ENCODE results near the gene CHAC1.

CHAC1 gene

GRCh38 chr15:40941068-40941527 lies 12.2 kb upstream of the CHAC1 start:
- TF ChIP-seq CTCF (IDR thresholded peaks at IDR 0.05; ENCODE audit: insufficient read depth, missing control alignments), result no peak
- DNase-seq (ENCODE audit: insufficient read length, low spot score), result no peak
- no peak for FAIRE-seq

GRCh38 chr15:40941528-40942336 lies 11.5 kb upstream of the CHAC1 start:
- peak; percentile 88 for DNase-seq (ENCODE audit: insufficient read length, low spot score)
- FAIRE-seq, result no peak
- peak; percentile 52 for TF ChIP-seq CTCF (IDR thresholded peaks at IDR 0.05; ENCODE audit: insufficient read depth, missing control alignments)

GRCh38 chr15:40942337-40942854 lies 10.9 kb upstream of the CHAC1 start:
- no peak for TF ChIP-seq CTCF (IDR thresholded peaks at IDR 0.05; ENCODE audit: insufficient read depth, missing control alignments)
- FAIRE-seq (no peak), DNase-seq (ENCODE audit: insufficient read length, low spot score) (no peak)

GRCh38 chr15:40942878-40943277 lies 10.4 kb upstream of the CHAC1 start:
- TF ChIP-seq CTCF (IDR thresholded peaks at IDR 0.05; ENCODE audit: insufficient read depth, missing control alignments), result no peak
- DNase-seq (ENCODE audit: insufficient read length, low spot score), result no peak
- no peak for FAIRE-seq

GRCh38 chr15:40943764-40944365 lies 9.4 kb upstream of the CHAC1 start:
- no peak for FAIRE-seq
- TF ChIP-seq CTCF (IDR thresholded peaks at IDR 0.05; ENCODE audit: insufficient read depth, missing control alignments), result no peak

GRCh38 chr15:40944510-40945296 lies 8.6 kb upstream of the CHAC1 start:
- no peak for TF ChIP-seq CTCF (IDR thresholded peaks at IDR 0.05; ENCODE audit: insufficient read depth, missing control alignments)
- FAIRE-seq (no peak), DNase-seq (ENCODE audit: insufficient read length, low spot score) (no peak)

More at GRCh38 chr15:40943764-40944365, 9.4 kb upstream of the CHAC1 start:
- no peak for DNase-seq (ENCODE audit: insufficient read length, low spot score)

Measured in D721Med (cell line).